ENCODE measurements around the gene CHAF1B. TPM values are rescaled to one million over a fixed set of nuclear protein-coding genes. Genes with fewer than 3 reads are reported as not detected.
A peak's percentile ranks its signal among the peaks of the same experiment; 100 is the strongest.

Gene CHAF1B
- total and polyA plus RNA-seq, 2 of the 8 experiments (the other 6 are each of a cell fraction or from before 2014, with no cell fraction given), result 11.8 to 23.1 TPM

DNA sequence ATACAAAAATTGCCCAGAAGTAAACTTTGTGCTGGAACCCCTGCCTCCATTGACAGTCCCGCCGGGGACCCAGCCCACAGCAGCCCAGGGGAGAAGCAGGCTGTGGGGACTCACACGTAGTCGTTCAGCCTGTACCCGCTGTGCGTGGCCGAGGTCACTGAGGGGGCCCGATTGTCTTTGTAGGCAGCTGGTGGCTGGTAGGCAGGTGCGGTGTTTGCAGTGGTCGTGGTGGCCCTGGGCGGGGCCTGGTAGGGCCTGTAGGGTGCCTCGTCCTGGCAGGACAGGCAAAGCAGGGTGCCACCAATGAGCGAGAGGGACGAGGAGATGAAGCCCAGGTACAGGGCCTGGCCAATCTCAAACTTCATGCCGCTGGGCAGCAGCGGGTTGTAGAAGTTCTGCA is 75.7 kb downstream of the CHAF1B start:
- Histone ChIP-seq H3K79me1 (ENCODE audit: low read depth, low read length) (no peaks in the 10 kb centered on the region), H3K56ac (replicated peaks; ENCODE audit: insufficient read length, low read depth, low read length) (no peak overlapping the region), H3K9ac (replicated peaks in 1 of 4; ENCODE audit: extremely low read depth in 1 of 4, low read depth in 3 of 4, low read length in 3 of 4) (no peak overlapping the region), H3K27ac (ENCODE audit: low read depth, low read length) (no peak overlapping the region), H3K4me1 (replicated peaks in 1 of 4; ENCODE audit: control insufficient read depth in 3 of 4, insufficient read depth in 4 of 4, low read length in 3 of 4) (peaks cover 0 to 13% (median 2%) of the 10 kb centered on the region in 4 experiments; a peak in 4 of 7 replicates), H4K20me1 (replicated peaks in 1 of 2; ENCODE audit: control insufficient read depth in 1 of 2, insufficient read depth in 2 of 2, low read length in 2 of 2) (no peaks in the 10 kb centered on the region), H3K27me3 (replicated peaks in 1 of 4; ENCODE audit: control insufficient read depth in 3 of 4, extremely low read depth in 1 of 4, insufficient read depth in 3 of 4, low read length in 3 of 4) (no peaks in the 10 kb centered on the region), H3K79me2 (ENCODE audit: control insufficient read depth in 1 of 2, insufficient read depth in 2 of 2, low read length in 2 of 2) (no peaks in the 10 kb centered on the region), H4K8ac (ENCODE audit: extremely low read depth, insufficient read depth, low read length) (no peak overlapping the region; the same call in 1 of the 2 replicates), H2BK15ac (ENCODE audit: low read length) (peak overlapping the region; percentile 88; the same call in 1 of the 2 replicates), H2BK120ac (replicated peaks; ENCODE audit: low read depth, low read length) (no peak overlapping the region), H3K18ac (ENCODE audit: extremely low read depth, low read length) (no peak overlapping the region), H3K4me3 (ENCODE audit: extremely low read depth in 1 of 4, insufficient read depth in 2 of 4, low read depth in 3 of 4, low read length in 4 of 4) (no peak overlapping the region), H3K4me2 (ENCODE audit: insufficient read depth in 1 of 2, low read depth in 2 of 2, low read length in 2 of 2) (no peak overlapping the region), H3K14ac (ENCODE audit: insufficient read length) (no peak overlapping the region), H4K91ac (replicated peaks; ENCODE audit: insufficient read length, low read length) (no peak overlapping the region), H4K5ac (ENCODE audit: insufficient read length, low read depth, low read length) (no peak overlapping the region), H2BK12ac (ENCODE audit: low read depth, low read length) (no peak overlapping the region), H3K9me3 (ENCODE audit: insufficient read depth in 2 of 2, low read depth in 1 of 2, low read length in 1 of 2) (no peaks in the 10 kb centered on the region), H3K23me2 (ENCODE audit: low read depth, low read length) (no peaks in the 10 kb centered on the region), H3K4ac (replicated peaks; ENCODE audit: insufficient read length, low read depth, low read length) (no peak overlapping the region), H2BK5ac (ENCODE audit: low read depth, low read length) (0 out of 2 replicates have a peak overlapping the region, but pooled peaks have one; percentile 62), H3K23ac (ENCODE audit: insufficient read length) (no peak overlapping the region), H2AK5ac (ENCODE audit: low read depth, low read length) (0 out of 2 replicates have a peak overlapping the region, but pooled peaks have one; percentile 34), H2AFZ (ENCODE audit: low read length) (no peak overlapping the region), H3K36me3 (ENCODE audit: control insufficient read depth in 2 of 4, insufficient read depth in 4 of 4, low read length in 3 of 4) (no peaks in the 10 kb centered on the region), H2BK20ac (ENCODE audit: low read length) (peak overlapping the region; percentile 3; the same call in 1 of the 2 replicates)
- DNase-seq (ENCODE audit: low read depth in 1 of 2, low spot score in 2 of 2) (no peak), FAIRE-seq (no peak)
- TF ChIP-seq KDM4A (IDR thresholded peaks at IDR 0.05; ENCODE audit: low read depth, low read length, severe bottlenecking) (no peak), CTBP2 (IDR thresholded peaks at IDR 0.05; ENCODE audit: borderline replicate concordance, insufficient read depth, insufficient read length, low read length) (no peak), TCF12 (IDR thresholded peaks at IDR 0.05; ENCODE audit: low read depth, low read length) (no peak), PHF8 (conservative IDR thresholded peaks at IDR 0.05; ENCODE audit: low read depth, low read length) (no peak), GTF2F1 (IDR thresholded peaks at IDR 0.05; ENCODE audit: borderline replicate concordance, low read depth, low read length) (no peak), YY1 (IDR thresholded peaks at IDR 0.05; ENCODE audit: low read depth, low read length) (no peak), CHD1 (IDR thresholded peaks at IDR 0.05; ENCODE audit: low read depth, low read length) (no peak), KDM5A (IDR thresholded peaks at IDR 0.05; ENCODE audit: low read length) (no peak), EGR1 (IDR thresholded peaks at IDR 0.05; ENCODE audit: borderline replicate concordance, low read depth, low read length) (no peak), TAF1 (IDR thresholded peaks at IDR 0.05; ENCODE audit: low read depth, low read length) (no peak), RFX5 (IDR thresholded peaks at IDR 0.05; ENCODE audit: borderline replicate concordance, low read depth, low read length) (no peak), CEBPB (IDR thresholded peaks at IDR 0.05; ENCODE audit: low read depth, low read length) (no peak), TBP (IDR thresholded peaks at IDR 0.05; ENCODE audit: low read depth, low read length) (no peak)
- ChIA-PET POLR2A (ENCODE audit: partially characterized antibody) (no interaction called here), CTCF (ENCODE audit: partially characterized antibody) (no interaction called here)
- 89% methylated on average over 15 of the region's 16 CpGs; no CpG with 5 or more reads in 1 of the 2 experiments for WGBS, 2 experiments (ENCODE audit: extremely low coverage in 1 of 2, insufficient coverage in 1 of 2, insufficient read length in 1 of 2, insufficient replicate concordance in 2 of 2, low coverage in 1 of 2, low lambda C conversion rate in 2 of 2, missing lambda C conversion rate in 1 of 2)

All from H1 (cell line).